Activated naive CD4-positive, alpha-beta T cell treated with anti-CD3 and anti-CD28 coated beads, Interleukin-2, amount 50 U/mL, for 24 hours (primary cell): Measurements from ENCODE around the gene ICA1L.
"Not testable (repeated sequence)": the region's sequence is repeated elsewhere in the genome, so short reads cannot be mapped to it uniquely, and the experiment has no call there.

Experiments
- H3K27ac Mint-ChIP-seq: one replicate; pipeline ENCODE4 v1.8.0; 2021; ENCODE audit warnings: mild to moderate bottlenecking, mixed read lengths
- H3K27me3 Mint-ChIP-seq: one replicate; pipeline ENCODE4 v1.8.0; 2021; ENCODE audit warnings: mixed read lengths
- H3K36me3 Mint-ChIP-seq: one replicate; pipeline ENCODE4 v1.8.0; 2021; ENCODE audit warnings: mixed read lengths
- H3K4me1 Mint-ChIP-seq: one replicate; pipeline ENCODE4 v1.8.0; 2021; ENCODE audit warnings: mixed read lengths
- H3K4me3 Mint-ChIP-seq: one replicate; pipeline ENCODE4 v1.8.0; 2021; ENCODE audit warnings: mild to moderate bottlenecking, mixed read lengths
- H3K9me3 Mint-ChIP-seq: one replicate; pipeline ENCODE4 v1.8.0; 2021; ENCODE audit warnings: mixed read lengths

The ICA1L gene

DNA sequence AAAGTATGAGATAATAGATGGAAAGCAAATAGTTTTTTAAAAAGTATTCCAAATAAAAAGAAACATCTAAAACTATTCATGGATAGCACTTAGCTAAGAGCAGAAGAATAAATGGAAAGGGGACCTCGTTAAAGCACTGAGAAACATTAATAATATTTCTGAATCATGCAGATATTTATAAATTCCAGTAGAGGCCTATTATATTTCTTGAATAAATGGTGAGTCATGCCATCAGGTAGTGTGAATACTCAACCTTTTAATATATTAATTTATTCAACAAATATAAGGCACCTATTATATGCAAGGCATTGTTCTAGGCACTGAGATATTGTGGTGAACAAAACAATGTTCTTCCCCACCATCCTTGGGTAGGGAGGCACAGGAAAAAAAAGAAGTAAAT, 53.8 kb downstream of the ICA1L start:
- Mint-ChIP-seq H3K4me1 (no peaks in the 10 kb centered on the region), H3K27ac (no peak overlapping the region), H3K36me3 (peaks cover 7% of the 10 kb centered on the region), H3K27me3 (no peaks in the 10 kb centered on the region), H3K4me3 (no peak overlapping the region), H3K9me3 (no peaks in the 10 kb centered on the region)

DNA sequence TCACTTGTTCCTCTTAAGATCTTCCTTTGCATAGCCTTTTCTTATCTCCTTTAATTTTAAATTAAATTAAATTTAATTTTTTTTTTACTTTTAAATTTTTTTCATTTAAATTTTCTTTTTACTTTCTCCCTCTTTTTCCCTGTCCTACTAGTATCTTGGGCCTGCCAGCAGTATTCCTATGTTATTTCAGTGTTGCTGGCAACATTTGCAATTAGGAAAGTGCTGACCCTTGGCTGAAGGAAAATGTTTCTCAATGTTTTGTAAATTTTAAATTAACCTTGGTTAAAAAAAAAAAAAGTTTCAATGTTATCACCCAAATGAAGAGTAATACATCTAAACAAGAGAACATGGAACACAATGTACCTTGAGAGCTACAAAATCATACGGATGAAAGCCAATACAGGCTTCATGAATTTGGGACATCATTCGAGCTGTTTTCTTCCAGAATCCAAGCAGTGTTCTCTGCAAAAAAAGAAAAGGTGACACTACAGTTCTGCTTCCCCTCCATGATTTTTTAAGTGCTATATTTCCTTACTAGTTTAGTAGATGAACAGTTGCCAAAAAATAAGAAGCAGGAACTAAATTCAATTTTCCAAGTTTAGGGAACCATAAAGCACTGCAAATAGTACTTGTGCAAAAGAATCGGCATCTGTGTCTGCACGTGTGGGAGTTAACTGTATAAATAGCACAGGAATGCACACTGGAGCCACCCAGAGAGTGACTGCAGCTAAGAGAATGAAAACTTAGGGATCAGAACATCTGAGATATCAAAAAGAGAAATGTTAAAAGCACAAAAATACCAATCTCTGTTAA, 55.8 kb downstream of the ICA1L start:
- Mint-ChIP-seq H3K27ac (no peak overlapping the region), H3K9me3 (no peaks in the 10 kb centered on the region), H3K4me1 (no peaks in the 10 kb centered on the region), H3K4me3 (no peak overlapping the region), H3K36me3 (peaks cover 12% of the 10 kb centered on the region), H3K27me3 (no peaks in the 10 kb centered on the region)

DNA sequence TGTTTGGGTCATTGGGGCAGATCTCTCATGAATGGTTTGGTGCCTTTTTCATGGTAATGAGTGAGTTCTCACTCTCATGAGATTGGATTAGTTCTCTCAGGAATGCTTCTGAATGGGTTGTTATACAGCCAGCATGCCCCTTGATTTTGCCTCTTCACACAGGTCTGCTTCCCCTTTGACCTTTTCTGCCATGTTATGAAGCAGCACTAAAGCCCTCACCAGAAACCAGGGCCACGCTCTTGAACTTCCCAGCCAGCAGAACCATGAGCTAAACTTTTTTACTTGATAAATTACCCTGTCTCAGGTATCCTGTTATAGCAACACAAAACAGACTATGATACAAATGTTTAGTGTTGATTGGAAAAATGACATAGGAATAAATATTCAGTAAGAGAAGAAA, 57.3 kb downstream of the ICA1L start:
- peaks cover 18% of the 10 kb centered on the region for H3K36me3 Mint-ChIP-seq
- no peak overlapping the region for H3K27ac Mint-ChIP-seq
- H3K9me3 Mint-ChIP-seq: no peaks in the 10 kb centered on the region
- no peak overlapping the region for H3K4me3 Mint-ChIP-seq
- no peaks in the 10 kb centered on the region for H3K27me3 Mint-ChIP-seq
- no peaks in the 10 kb centered on the region for H3K4me1 Mint-ChIP-seq

DNA sequence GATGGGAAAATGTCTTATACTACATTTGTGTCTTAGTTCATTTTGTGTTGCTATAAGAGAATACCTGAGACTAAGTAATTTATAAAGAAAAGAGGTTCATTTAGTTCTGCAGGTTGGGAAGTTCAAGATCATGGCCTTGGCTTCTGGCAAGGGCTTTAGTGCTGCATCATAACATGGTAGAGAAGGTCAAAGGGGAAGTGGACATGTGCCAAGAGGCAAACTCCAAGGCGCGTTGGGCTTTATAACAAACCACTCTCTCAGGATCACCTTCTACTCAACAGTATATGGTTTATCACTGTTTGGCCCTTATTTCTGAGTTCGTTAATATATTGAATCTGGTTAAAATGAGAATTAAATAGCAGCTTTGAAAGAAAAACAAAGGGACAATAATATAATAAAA, 58.2 kb downstream of the ICA1L start:
- peaks cover 7% of the 10 kb centered on the region for H3K9me3 Mint-ChIP-seq
- no peak overlapping the region for H3K27ac Mint-ChIP-seq
- H3K27me3 Mint-ChIP-seq: no peaks in the 10 kb centered on the region
- no peak overlapping the region for H3K4me3 Mint-ChIP-seq
- no peaks in the 10 kb centered on the region for H3K4me1 Mint-ChIP-seq
- H3K36me3 Mint-ChIP-seq: peaks cover 23% of the 10 kb centered on the region

DNA sequence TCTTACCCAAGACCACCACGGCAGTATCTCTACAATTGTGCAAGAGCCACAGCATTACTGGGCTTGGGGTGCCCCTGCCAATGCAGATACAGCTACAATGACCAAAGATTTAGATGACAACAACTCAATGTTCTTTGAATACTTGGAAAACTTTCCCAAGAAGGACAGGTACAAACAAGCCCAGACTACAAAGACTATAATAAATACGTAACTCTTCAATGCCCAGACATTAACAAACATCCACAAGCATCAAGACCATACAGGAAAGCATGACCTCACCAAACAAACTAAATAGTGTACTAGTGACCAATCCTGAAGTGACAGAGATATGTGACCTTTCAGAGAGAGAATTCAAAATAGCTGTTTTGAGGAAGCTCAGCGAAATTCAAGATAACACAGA, 62.8 kb downstream of the ICA1L start:
- no peak overlapping the region for H3K4me3 Mint-ChIP-seq
- peaks cover 7% of the 10 kb centered on the region for H3K9me3 Mint-ChIP-seq
- H3K36me3 Mint-ChIP-seq: peaks cover 28% of the 10 kb centered on the region
- no peaks in the 10 kb centered on the region for H3K4me1 Mint-ChIP-seq
- no peaks in the 10 kb centered on the region for H3K27me3 Mint-ChIP-seq
- peak overlapping the region; percentile 23 for H3K27ac Mint-ChIP-seq

DNA sequence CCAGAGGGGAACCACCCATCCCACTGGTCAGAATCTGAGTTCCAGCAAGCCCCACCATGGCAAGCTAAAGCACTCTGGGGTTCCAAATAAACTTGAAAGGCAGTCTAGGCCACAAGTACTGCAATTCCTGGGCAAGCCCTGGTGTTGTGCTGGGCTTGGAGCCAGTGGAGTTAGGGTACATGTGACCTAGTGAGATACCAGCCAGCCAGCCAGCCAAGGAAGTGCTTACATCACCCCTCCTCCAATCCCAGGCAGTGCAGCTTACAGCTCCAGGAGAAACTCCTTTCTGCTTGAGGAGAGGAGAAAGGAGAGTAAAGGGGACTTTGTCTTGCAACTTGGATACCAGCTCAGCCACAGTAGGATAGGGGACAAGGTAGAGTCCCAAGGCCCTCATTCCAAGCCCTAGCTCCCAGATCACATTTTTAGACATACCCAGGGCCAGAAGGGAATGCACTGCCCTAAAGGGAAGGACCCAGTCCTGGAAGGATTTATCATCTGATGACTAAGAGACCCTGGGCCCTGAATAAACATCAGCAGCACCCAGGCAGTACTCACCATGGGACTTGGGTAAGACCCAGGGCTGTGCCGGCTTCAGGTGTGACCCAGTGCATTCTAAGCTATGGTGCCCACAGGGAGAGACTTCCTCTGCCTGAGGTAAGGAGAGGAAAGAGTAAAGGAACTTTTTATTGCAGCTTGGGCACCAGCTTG, 64.0 kb downstream of the ICA1L start:
- H3K4me3 Mint-ChIP-seq, H3K27ac Mint-ChIP-seq, H3K27me3 Mint-ChIP-seq, H3K4me1 Mint-ChIP-seq, H3K9me3 Mint-ChIP-seq: not testable (repeated sequence)
- H3K36me3 Mint-ChIP-seq: peaks cover 29% of the 10 kb centered on the region

DNA sequence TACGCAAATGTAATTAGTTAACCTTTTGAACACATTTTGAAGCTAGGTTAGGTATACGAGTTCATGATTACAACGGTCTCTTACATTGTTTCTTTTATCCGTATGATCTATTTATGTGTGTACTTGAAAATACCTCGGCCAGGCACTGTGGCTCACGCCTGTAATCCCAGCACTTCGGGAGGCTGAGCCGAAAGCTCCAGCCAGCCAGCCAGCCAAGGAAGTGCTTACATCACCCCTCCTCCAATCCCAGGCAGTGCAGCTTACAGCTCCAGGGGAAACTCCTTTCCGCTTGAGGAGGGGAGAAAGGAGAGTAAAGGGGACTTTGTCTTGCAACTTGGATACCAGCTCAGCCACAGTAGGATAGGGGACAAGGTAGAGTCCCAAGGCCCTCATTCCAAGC, 65.7 kb downstream of the ICA1L start:
- not testable (repeated sequence) for H3K27ac Mint-ChIP-seq, H3K4me3 Mint-ChIP-seq, H3K9me3 Mint-ChIP-seq, H3K4me1 Mint-ChIP-seq, H3K27me3 Mint-ChIP-seq
- peaks cover 31% of the 10 kb centered on the region for H3K36me3 Mint-ChIP-seq

DNA sequence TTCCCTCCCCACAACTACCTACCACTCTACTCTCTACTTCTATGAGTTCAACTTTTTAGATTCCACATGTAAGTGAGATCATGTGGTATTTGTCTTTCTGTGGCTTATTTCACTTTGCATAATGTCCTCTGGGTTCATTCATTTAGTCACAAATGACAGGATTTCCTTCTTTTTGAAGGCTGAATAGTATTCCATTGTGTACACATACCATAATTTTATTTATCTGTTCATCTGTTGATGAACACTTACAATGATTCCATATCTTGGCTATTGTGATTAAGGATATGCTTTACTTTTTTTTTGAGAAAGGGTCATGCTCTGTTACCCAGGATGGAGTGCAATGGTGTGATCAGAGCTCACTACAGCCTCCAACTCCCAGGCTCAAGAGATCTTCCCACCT, 73.6 kb downstream of the ICA1L start:
- Mint-ChIP-seq H3K4me3 (no peak overlapping the region), H3K36me3 (peaks cover 25% of the 10 kb centered on the region), H3K27me3 (no peaks in the 10 kb centered on the region), H3K9me3 (peaks cover 5% of the 10 kb centered on the region), H3K27ac (no peak overlapping the region), H3K4me1 (no peaks in the 10 kb centered on the region)

DNA sequence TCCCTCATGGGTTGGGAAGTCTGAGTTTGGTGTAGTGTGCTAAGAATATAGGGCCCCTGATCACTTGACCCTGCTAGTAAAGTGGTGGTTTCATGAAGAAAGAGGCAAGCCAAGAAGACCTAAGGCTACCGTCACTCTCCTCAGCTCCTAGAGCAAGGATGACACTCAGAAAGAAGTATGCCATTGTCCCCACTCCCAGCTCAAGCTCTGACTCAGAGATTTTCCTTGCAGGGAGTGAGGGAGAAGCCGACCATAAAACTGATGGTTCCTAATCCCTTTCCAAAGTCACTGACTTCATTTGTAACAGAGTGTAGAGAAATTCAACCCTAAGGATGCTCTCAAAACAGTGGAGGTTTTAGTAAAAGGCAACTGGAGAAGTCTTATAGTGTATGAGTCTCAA, 80.9 kb downstream of the ICA1L start:
- H3K4me1 Mint-ChIP-seq: no peaks in the 10 kb centered on the region
- H3K9me3 Mint-ChIP-seq: no peaks in the 10 kb centered on the region
- no peaks in the 10 kb centered on the region for H3K27me3 Mint-ChIP-seq
- no peak overlapping the region for H3K4me3 Mint-ChIP-seq
- H3K27ac Mint-ChIP-seq: no peak overlapping the region
- peaks cover 24% of the 10 kb centered on the region for H3K36me3 Mint-ChIP-seq

DNA sequence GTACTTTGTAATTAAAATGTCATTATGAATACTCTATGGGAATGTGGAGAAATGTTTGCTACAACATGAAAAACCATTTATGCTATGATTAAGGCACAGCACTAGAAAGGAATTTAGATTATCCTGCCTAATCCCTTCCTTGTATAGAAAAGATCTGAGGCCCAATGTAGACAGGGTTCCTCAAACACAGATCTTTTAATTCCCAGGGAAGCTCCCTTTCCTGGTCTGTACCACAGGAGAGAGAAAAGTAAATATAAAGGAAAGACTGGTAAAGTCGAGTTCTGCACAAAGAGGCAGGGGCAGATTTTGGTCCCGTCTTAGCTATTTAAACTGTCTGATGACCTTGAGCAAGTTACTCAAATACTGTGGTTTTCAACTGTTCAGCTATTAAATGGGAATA, 84.7 kb downstream of the ICA1L start:
- peaks cover 29% of the 10 kb centered on the region for H3K36me3 Mint-ChIP-seq
- no peaks in the 10 kb centered on the region for H3K9me3 Mint-ChIP-seq
- no peaks in the 10 kb centered on the region for H3K4me1 Mint-ChIP-seq
- H3K4me3 Mint-ChIP-seq: no peak overlapping the region
- H3K27me3 Mint-ChIP-seq: no peaks in the 10 kb centered on the region
- no peak overlapping the region for H3K27ac Mint-ChIP-seq

DNA sequence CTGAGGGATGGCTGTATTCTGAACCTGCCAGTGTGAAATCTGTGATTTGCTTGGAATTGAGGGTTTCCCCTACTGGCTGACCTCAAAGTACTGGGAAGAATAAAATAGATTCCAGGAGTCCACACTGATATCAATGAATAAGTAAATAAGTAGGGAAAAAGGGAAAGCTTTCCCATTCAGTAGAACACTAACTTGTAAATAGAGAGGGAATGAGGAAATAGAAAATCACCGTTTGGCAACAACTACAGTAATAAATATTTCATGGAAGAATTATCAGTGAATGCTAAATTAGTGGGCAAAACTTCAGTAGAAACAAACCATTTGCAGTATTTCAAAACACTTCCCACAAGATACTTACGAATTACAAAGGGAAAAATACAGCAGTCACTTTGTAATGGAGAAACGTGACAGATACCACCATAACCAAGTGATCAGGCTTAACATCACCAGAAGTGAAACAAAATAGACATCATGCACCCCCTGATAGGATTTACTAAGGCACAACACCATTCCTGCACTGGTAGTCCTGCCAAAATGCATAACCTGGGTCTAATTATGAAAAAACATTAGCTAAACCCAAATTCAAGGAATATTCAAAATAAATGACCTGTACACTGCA, 88.5 kb downstream of the ICA1L start:
- Mint-ChIP-seq H3K4me3 (no peak overlapping the region), H3K36me3 (peaks cover 39% of the 10 kb centered on the region), H3K27ac (peak overlapping the region; percentile 41), H3K27me3 (no peaks in the 10 kb centered on the region), H3K9me3 (no peaks in the 10 kb centered on the region), H3K4me1 (peaks cover 15% of the 10 kb centered on the region)

DNA sequence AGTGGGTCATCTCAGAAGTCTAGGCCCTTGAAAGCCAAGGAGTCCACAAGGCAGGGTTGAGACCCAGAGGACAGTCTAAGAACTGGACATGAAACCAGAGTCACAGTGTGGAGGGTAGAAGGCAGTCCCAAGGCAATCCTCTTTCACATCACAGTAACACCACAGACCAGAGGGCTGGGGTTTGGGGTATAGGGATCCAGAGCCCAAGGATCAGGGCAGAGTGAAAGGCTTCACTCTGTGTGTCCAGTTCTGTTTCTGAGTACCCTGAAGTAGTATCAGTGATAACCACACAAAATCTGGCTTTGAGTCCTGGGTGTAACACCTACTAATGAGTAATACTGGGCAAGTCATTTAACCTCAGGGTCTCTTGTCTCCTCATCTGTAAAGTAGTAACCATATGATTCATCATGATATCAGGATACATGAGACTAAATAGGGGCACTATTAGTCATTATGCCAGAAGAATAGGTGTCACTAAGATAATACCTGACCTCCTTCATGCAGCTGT, 91.0 kb downstream of the ICA1L start:
- no peak overlapping the region for H3K4me3 Mint-ChIP-seq
- H3K36me3 Mint-ChIP-seq: peaks cover 27% of the 10 kb centered on the region
- no peaks in the 10 kb centered on the region for H3K9me3 Mint-ChIP-seq

DNA sequence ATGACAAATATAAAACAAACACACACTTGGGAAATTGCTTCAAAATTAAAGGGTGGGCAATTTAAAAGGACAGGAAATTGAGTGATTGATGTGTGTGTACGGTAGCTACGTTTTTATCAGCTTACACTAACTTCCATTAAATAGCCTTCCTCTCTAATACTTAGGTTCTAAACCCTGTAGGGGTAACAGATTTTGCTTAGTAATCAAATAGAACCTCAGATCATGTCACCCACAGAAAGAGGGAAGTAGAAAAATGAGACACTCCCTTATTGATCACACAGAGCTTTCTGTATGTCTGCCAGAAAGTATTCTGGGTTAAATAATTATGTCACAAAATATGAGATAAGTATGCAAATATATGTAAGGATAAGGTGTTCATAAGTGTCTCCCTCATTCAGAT, 93.3 kb downstream of the ICA1L start:
- no peak overlapping the region for H3K4me3 Mint-ChIP-seq
- no peaks in the 10 kb centered on the region for H3K27me3 Mint-ChIP-seq
- no peak overlapping the region for H3K27ac Mint-ChIP-seq
- peaks cover 32% of the 10 kb centered on the region for H3K36me3 Mint-ChIP-seq
- H3K9me3 Mint-ChIP-seq: no peaks in the 10 kb centered on the region
- peaks cover 15% of the 10 kb centered on the region for H3K4me1 Mint-ChIP-seq

More for the DNA sequence above, 91.0 kb downstream of the ICA1L start:
- Mint-ChIP-seq H3K4me1 (peaks cover 15% of the 10 kb centered on the region), H3K27me3 (no peaks in the 10 kb centered on the region), H3K27ac (peak overlapping the region; percentile 65)

DNA sequence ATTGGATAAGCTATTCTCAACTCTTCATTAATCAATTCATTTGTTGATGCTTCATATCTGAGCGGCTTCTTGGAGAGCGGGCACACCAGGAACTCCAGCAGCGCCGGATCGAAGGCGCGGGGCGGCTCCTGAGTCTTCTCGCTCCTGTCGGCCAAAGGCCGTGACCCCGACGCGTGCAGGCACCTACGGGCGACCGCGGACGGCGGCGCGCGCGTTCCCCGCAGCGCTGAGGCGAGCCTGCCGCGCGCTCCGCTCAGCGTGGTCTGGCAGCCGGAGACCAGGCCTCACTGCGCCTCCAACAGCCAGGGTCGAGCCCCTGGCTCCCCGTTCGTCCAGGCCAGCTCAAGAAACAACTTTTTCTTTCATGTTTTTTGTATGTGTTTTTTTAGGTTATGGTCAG, 97.5 kb downstream of the ICA1L start:
- H3K36me3 Mint-ChIP-seq: peaks cover 28% of the 10 kb centered on the region
- H3K27ac Mint-ChIP-seq: no peak overlapping the region
- H3K4me3 Mint-ChIP-seq: no peak overlapping the region
- no peaks in the 10 kb centered on the region for H3K27me3 Mint-ChIP-seq
- H3K9me3 Mint-ChIP-seq: no peaks in the 10 kb centered on the region
- H3K4me1 Mint-ChIP-seq: peaks cover 8% of the 10 kb centered on the region

DNA sequence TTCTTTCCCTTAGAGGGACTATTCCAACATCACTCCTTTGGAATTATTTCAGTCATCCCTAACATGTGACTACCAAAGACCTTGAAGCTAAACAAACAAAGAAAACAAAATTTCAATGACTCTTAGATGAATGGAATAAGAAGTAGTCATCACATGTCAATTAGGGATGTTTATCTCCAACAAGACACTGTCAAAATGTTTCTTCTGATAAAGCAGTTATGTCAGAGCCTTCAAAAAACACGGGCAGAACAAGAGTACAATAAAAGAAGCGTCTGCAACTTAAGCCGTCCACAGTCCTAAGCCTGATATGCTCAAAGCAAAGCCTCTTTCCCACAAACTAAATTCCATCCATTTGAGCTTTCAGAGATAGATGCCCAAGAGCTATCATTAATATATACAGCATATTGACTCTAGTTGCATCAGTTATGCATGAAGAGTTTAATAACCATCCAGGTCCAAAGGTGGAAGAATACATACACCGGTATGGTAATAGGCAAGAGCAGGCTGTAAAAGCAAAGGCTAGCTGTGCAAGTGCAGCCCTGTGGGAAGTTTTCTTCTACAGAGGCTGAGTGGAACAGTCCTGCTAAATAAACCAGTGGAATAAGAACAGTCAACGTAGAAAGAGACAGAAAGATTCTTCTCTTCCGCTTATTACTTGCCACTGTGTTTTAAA, 98.1 kb downstream of the ICA1L start:
- Mint-ChIP-seq H3K27me3 (no peaks in the 10 kb centered on the region), H3K9me3 (no peaks in the 10 kb centered on the region), H3K27ac (no peak overlapping the region), H3K4me3 (no peak overlapping the region), H3K36me3 (peaks cover 24% of the 10 kb centered on the region), H3K4me1 (peaks cover 8% of the 10 kb centered on the region)
